H9 (cell line): ENCODE measurements around the gene MLLT11. TPM values are rescaled to one million over a fixed set of nuclear protein-coding genes. Genes with fewer than 3 reads are reported as not detected.

Experiments
- DNase-seq: peaks from one replicate; pipeline ENCODE4 v3.0.0-alpha.2; 2017
- H2AFZ ChIP-seq: one replicate; pipeline ENCODE4 v1.6.1; 2013; ENCODE audit warnings: mild to moderate bottlenecking, low read length, control low read depth, moderate library complexity
- H2AK5ac ChIP-seq: 2 replicates; pipeline ENCODE4 v1.6.1; 2013; ENCODE audit warnings: low read length, control low read depth, mixed read lengths; ENCODE audit not compliant: insufficient read length
- H2BK120ac ChIP-seq: one replicate; pipeline ENCODE4 v1.6.1; 2013; ENCODE audit warnings: low read depth, mild to moderate bottlenecking, low read length, control low read depth, inconsistent platforms; ENCODE audit not compliant: poor library complexity, severe bottlenecking
- H2BK12ac ChIP-seq: 2 replicates; pipeline ENCODE4 v1.6.1; 2013; ENCODE audit warnings: low read length, control low read depth, mixed read lengths, low read depth; ENCODE audit not compliant: insufficient read length
- H2BK15ac ChIP-seq: 2 replicates; pipeline ENCODE4 v1.6.1; 2013; ENCODE audit warnings: low read depth, low read length, control low read depth
- H2BK20ac ChIP-seq: one replicate; pipeline ENCODE4 v1.6.1; 2013; ENCODE audit warnings: low read depth, mild to moderate bottlenecking, low read length, control low read depth, inconsistent platforms; ENCODE audit not compliant: poor library complexity, severe bottlenecking
- H2BK5ac ChIP-seq: 2 replicates; pipeline ENCODE4 v1.6.1; 2013; ENCODE audit warnings: low read length, control low read depth, mixed read lengths; ENCODE audit not compliant: insufficient read length
- H3K14ac ChIP-seq: 2 replicates; pipeline ENCODE4 v1.6.1; 2013; ENCODE audit warnings: low read length, control low read depth; ENCODE audit not compliant: insufficient read depth
- H3K18ac ChIP-seq: 2 replicates; pipeline ENCODE4 v1.6.1; 2013; ENCODE audit warnings: low read depth, mild to moderate bottlenecking, mixed read lengths, low read length, control low read depth; ENCODE audit not compliant: insufficient read length
- H3K23ac ChIP-seq: 2 replicates; pipeline ENCODE4 v1.6.1; 2013; ENCODE audit warnings: low read length, control low read depth, mixed read lengths, low read depth; ENCODE audit not compliant: insufficient read length
- H3K23me2 ChIP-seq: 2 replicates; pipeline ENCODE4 v1.6.1; 2013; ENCODE audit warnings: low read depth, mild to moderate bottlenecking, mixed read lengths, low read length, control low read depth; ENCODE audit not compliant: insufficient read length, poor library complexity, severe bottlenecking
- H3K27ac ChIP-seq: 2 replicates; pipeline ENCODE4 v1.5.1; 2013; ENCODE audit warnings: low read length, control low read depth, mixed read lengths, low read depth; ENCODE audit not compliant: insufficient read length
- H3K27me3 ChIP-seq: 2 replicates; pipeline ENCODE4 v1.6.1; 2013; ENCODE audit warnings: low read length, control low read depth, inconsistent platforms; ENCODE audit not compliant: insufficient read depth
- H3K4ac ChIP-seq: 2 replicates; pipeline ENCODE4 v1.6.1; 2013; ENCODE audit warnings: low read depth, mild to moderate bottlenecking, control low read depth, inconsistent platforms, low read length, moderate library complexity
- H3K4me1 ChIP-seq: 2 replicates; pipeline ENCODE4 v1.6.1; 2013; ENCODE audit warnings: low read length, control low read depth, inconsistent platforms; ENCODE audit not compliant: insufficient read depth
- H3K4me2 ChIP-seq: 2 replicates; pipeline ENCODE4 v1.6.1; 2013; ENCODE audit warnings: low read length, control low read depth, mixed read lengths; ENCODE audit not compliant: insufficient read length, insufficient read depth
- H3K56ac ChIP-seq: 2 replicates; pipeline ENCODE4 v1.6.1; 2013; ENCODE audit warnings: low read depth, mild to moderate bottlenecking, mixed read lengths, low read length, control low read depth; ENCODE audit not compliant: insufficient read length
- H3K79me1 ChIP-seq: 2 replicates; pipeline ENCODE4 v1.6.1; 2013; ENCODE audit warnings: low read depth, mild to moderate bottlenecking, moderate library complexity, low read length, control low read depth, inconsistent platforms; ENCODE audit not compliant: insufficient read depth, poor library complexity, severe bottlenecking
- H3K79me2 ChIP-seq: 2 replicates; pipeline ENCODE4 v1.6.1; 2013; ENCODE audit warnings: low read length, control low read depth, inconsistent platforms; ENCODE audit not compliant: insufficient read depth
- H3K9ac ChIP-seq: 2 replicates; pipeline ENCODE4 v1.6.1; 2013; ENCODE audit warnings: low read length, control low read depth, mixed read lengths; ENCODE audit not compliant: insufficient read length; ENCODE audit errors: extremely low read depth
- H3K9me3 ChIP-seq: one replicate; pipeline ENCODE4 v1.6.1; 2013; ENCODE audit warnings: low read depth, low read length, inconsistent platforms; ENCODE audit not compliant: control insufficient read depth
- H3T11ph ChIP-seq: one replicate; pipeline ENCODE4 v1.6.1; 2013; ENCODE audit warnings: mild to moderate bottlenecking, low read length, control low read depth, inconsistent platforms
- H4K20me1 ChIP-seq: one replicate; pipeline ENCODE4 v1.6.1; 2013; ENCODE audit not compliant: control insufficient read depth, insufficient read length, insufficient read depth
- H4K5ac ChIP-seq: 2 replicates; pipeline ENCODE4 v1.6.1; 2013; ENCODE audit warnings: low read depth, mild to moderate bottlenecking, mixed read lengths, low read length, control low read depth; ENCODE audit not compliant: insufficient read length
- H4K8ac ChIP-seq: replicated peaks from 2 replicates; pipeline ENCODE4 v1.6.1; 2013; ENCODE audit warnings: low read length, control low read depth, mixed read lengths, low read depth; ENCODE audit not compliant: insufficient read length
- H4K91ac ChIP-seq: 2 replicates; pipeline ENCODE4 v1.6.1; 2013; ENCODE audit warnings: low read depth, mild to moderate bottlenecking, moderate library complexity, mixed read lengths, low read length, control low read depth; ENCODE audit not compliant: insufficient read length
- H3K27ac Mint-ChIP-seq, 3 experiments: 2 replicates in 2 of 3; 3 replicates in 1 of 3; pipeline ENCODE4 v1.8.0; 2020 to 2021; ENCODE audit warnings: mixed read lengths in 3 of 3, mild to moderate bottlenecking in 1 of 3, moderate library complexity in 1 of 3
- H3K27me3 Mint-ChIP-seq: 2 replicates; pipeline ENCODE4 v1.8.0; 2021; ENCODE audit warnings: low read depth, mild to moderate bottlenecking, moderate library complexity, mixed read lengths
- H3K36me3 Mint-ChIP-seq, 3 experiments: 2 replicates in 2 of 3; 3 replicates in 1 of 3; pipeline ENCODE4 v1.8.0; 2020 to 2021; ENCODE audit warnings: low read depth in 3 of 3, mixed read lengths in 3 of 3; ENCODE audit not compliant: insufficient read depth in 1 of 3
- H3K4me1 Mint-ChIP-seq, 2 experiments: 2 replicates each; pipeline ENCODE4 v1.8.0; 2020; ENCODE audit warnings: mixed read lengths in 2 of 2
- H3K4me3 Mint-ChIP-seq, 2 experiments: 2 replicates in 1 of 2; 3 replicates in 1 of 2; pipeline ENCODE4 v1.8.0; 2020 to 2021; ENCODE audit warnings: mild to moderate bottlenecking in 2 of 2, mixed read lengths in 2 of 2, moderate library complexity in 1 of 2
- H3K9me3 Mint-ChIP-seq, 2 experiments: 2 replicates in 1 of 2; 3 replicates in 1 of 2; pipeline ENCODE4 v1.8.0; 2020; ENCODE audit warnings: mild to moderate bottlenecking in 2 of 2, mixed read lengths in 2 of 2, moderate library complexity in 1 of 2
- WGBS: extraction: QIAGEN DNeasy Blood & Tissue Kit; methylation state at CpG from one replicate; pipeline ENCODE4 v1.1.7; 2013; ENCODE audit warnings: missing lambda C conversion rate, low lambda C conversion rate, mixed read lengths; ENCODE audit not compliant: insufficient read length; ENCODE audit errors: extremely low coverage; 5-methylcytosine and 5-hydroxymethylcytosine counted together
- total RNA-seq: library from RNA; stranded (reverse); gene quantifications from 2 replicates; pipeline ENCODE4 v1.2.1, GENCODE V29; 2021
- TF ChIP-seq, protein P1 (sequence below): fragments of 200-600 bp; sonication (generic); conservative IDR thresholded peaks from 3 replicates; pipeline ENCODE4 v1.8.0; 2021; ENCODE audit warnings: antibody characterized with exemption, mild to moderate bottlenecking

The MLLT11 gene
- total RNA-seq, 1 experiment from 2014 or later = 13.2 TPM

GRCh38 chr1:151039521-151039920 is 20.7 kb upstream of the MLLT11 start:
- Histone ChIP-seq H4K91ac (no peak overlapping the region), H3K56ac (no peak overlapping the region), H3K23ac (no peak overlapping the region), H3K27ac (no peak overlapping the region), H3K9ac (peak overlapping the region; percentile 39), H2BK120ac (no peak overlapping the region), H3K4me1 (no peaks in the 10 kb centered on the region; the same call in 1 of the 2 replicates), H2AK5ac (no peak overlapping the region), H3K14ac (no peak overlapping the region), H3K9me3 (no peaks in the 10 kb centered on the region), H3K27me3 (no peaks in the 10 kb centered on the region), H3K79me2 (no peaks in the 10 kb centered on the region), H2BK12ac (no peak overlapping the region), H2AFZ (no peak overlapping the region), H2BK15ac (no peak overlapping the region), H3K18ac (no peak overlapping the region), H3K23me2 (no peaks in the 10 kb centered on the region), H3K79me1 (no peaks in the 10 kb centered on the region), H2BK5ac (no peak overlapping the region), H2BK20ac (no peak overlapping the region), H3K4me2 (no peak overlapping the region), H3K4ac (no peak overlapping the region), H4K5ac (no peak overlapping the region), H4K20me1 (no peaks in the 10 kb centered on the region), H3T11ph (no peak overlapping the region), H4K8ac (no peak overlapping the region)
- peaks cover 17 to 21% of the 10 kb centered on the region in 2 experiments for H3K4me1 Mint-ChIP-seq
- H3K4me3 Mint-ChIP-seq = no peak overlapping the region
- no peaks in the 10 kb centered on the region; the same call in 1 of the 2 replicates for H3K27me3 Mint-ChIP-seq
- 0 out of 7 replicates have a peak overlapping the region, but pooled peaks of 1 of the 3 experiments have one; percentile 16 for H3K27ac Mint-ChIP-seq
- TF ChIP-seq, protein P1, sequence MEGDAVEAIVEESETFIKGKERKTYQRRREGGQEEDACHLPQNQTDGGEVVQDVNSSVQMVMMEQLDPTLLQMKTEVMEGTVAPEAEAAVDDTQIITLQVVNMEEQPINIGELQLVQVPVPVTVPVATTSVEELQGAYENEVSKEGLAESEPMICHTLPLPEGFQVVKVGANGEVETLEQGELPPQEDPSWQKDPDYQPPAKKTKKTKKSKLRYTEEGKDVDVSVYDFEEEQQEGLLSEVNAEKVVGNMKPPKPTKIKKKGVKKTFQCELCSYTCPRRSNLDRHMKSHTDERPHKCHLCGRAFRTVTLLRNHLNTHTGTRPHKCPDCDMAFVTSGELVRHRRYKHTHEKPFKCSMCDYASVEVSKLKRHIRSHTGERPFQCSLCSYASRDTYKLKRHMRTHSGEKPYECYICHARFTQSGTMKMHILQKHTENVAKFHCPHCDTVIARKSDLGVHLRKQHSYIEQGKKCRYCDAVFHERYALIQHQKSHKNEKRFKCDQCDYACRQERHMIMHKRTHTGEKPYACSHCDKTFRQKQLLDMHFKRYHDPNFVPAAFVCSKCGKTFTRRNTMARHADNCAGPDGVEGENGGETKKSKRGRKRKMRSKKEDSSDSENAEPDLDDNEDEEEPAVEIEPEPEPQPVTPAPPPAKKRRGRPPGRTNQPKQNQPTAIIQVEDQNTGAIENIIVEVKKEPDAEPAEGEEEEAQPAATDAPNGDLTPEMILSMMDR = no peak
- H3K36me3 Mint-ChIP-seq = peaks cover 0 to 12% (median under 1%) of the 10 kb centered on the region in 3 experiments; a peak in 6 of 7 replicates
- WGBS = no CpG with 5 or more reads among the region's 3 CpGs
- DNase-seq = no peak
- H3K9me3 Mint-ChIP-seq = no peaks in the 10 kb centered on the region
